T-helper 2 cell treated with Interferon-gamma antibody and Interleukin-4, amounts not matched to agents 5 μg/mL and 100 μg/mL, for 36 hours (primary cell): Measurements from ENCODE around the gene RAPGEF1.
A peak's percentile ranks its signal among the peaks of the same experiment; 100 is the strongest.

Experiments
- DNase-seq: peaks from one replicate; pipeline ENCODE4 v3.0.0; 2021; ENCODE audit warnings: low spot score
- H3K27ac Mint-ChIP-seq: one replicate; pipeline ENCODE4 v1.8.0; 2021; ENCODE audit warnings: mild to moderate bottlenecking, mixed read lengths
- H3K27me3 Mint-ChIP-seq: one replicate; pipeline ENCODE4 v1.8.0; 2021; ENCODE audit warnings: low read depth, mixed read lengths
- H3K36me3 Mint-ChIP-seq: one replicate; pipeline ENCODE4 v1.8.0; 2021; ENCODE audit warnings: low read depth, mixed read lengths
- H3K4me1 Mint-ChIP-seq: one replicate; pipeline ENCODE4 v1.8.0; 2021; ENCODE audit warnings: low read depth, mixed read lengths
- H3K4me3 Mint-ChIP-seq: one replicate; pipeline ENCODE4 v1.8.0; 2022; ENCODE audit warnings: mild to moderate bottlenecking, moderate library complexity, mixed read lengths
- H3K9me3 Mint-ChIP-seq: one replicate; pipeline ENCODE4 v1.8.0; 2021; ENCODE audit warnings: mixed read lengths

Gene RAPGEF1

DNA sequence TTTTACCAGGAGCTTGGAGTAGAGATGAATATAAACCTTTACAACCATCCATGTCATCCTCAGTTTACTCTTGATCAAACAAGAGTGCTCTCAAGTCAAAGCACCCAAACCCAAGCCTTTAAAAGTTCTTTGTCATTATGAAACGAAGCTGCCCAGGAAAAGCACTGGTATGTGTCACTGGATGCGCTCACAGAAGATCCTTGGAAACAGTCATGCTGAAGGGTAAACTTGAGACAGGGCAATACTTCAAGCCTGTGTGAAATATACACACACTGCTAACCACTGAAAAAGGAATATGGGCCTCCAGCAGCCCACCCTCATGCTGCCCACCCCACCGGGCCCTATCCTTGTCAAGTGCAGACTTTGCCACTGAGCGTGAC is 110.1 kb downstream of the RAPGEF1 start:
- Mint-ChIP-seq H3K36me3 (peaks cover 51% of the 10 kb centered on the region), H3K4me1 (peaks cover 27% of the 10 kb centered on the region), H3K4me3 (no peak overlapping the region), H3K27me3 (no peaks in the 10 kb centered on the region), H3K27ac (peak overlapping the region; percentile 84), H3K9me3 (no peaks in the 10 kb centered on the region)
- no peak for DNase-seq

DNA sequence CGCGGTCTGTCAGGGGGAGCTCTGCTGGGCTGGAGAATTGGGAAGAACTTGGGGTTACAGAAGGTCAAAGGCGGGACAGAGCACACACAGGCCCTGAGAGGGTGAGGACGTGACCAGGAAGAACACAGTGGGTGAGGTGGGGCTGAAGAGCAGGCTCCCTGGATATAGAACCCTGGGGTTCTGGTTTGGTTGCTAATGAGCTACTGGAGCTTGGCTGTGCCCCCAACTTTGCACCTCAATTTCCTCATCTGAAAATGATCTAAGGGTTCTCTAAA is 110.7 kb downstream of the RAPGEF1 start:
- peaks cover 54% of the 10 kb centered on the region for H3K36me3 Mint-ChIP-seq
- H3K4me3 Mint-ChIP-seq = no peak overlapping the region
- peak overlapping the region; percentile 84 for H3K27ac Mint-ChIP-seq
- DNase-seq = no peak
- no peaks in the 10 kb centered on the region for H3K9me3 Mint-ChIP-seq
- no peaks in the 10 kb centered on the region for H3K27me3 Mint-ChIP-seq
- peaks cover 27% of the 10 kb centered on the region for H3K4me1 Mint-ChIP-seq

DNA sequence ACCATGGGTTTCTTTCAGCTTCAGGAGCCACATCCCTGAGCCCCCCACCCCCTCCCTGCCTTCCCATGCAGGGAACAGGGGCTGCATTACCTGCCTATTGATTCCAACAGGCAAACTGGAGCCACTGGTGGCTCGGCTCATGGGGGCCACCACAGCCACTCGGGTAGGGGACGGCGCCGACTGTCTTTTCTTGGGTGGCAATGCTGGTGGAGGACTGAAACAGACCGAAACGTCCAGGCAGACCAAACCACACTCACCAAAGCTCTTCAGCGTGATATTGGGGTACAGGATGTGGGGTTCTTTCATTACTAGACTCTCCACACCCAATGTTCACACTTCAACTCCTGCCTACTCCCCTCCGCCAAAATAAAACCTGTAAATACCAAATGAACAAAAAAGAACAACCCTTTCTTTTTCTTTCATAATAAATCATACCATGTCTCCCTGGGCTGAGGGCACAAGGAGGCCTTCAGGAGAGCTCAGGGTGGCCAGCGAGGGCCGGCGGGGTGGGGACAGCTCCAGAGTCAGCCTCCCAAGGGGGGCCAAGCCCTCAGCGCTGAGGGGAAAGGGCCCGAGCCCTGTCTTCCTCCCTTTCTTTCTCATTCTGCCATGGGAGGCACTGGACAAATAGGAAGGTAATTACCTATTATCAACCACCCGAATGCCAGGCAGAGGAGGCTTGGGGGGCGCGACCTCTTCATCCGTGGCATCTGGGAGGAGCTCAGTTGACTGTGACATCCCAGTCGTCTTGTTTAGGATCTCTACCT is 111.2 kb downstream of the RAPGEF1 start:
- Mint-ChIP-seq H3K27me3 (no peaks in the 10 kb centered on the region), H3K9me3 (no peaks in the 10 kb centered on the region), H3K36me3 (peaks cover 52% of the 10 kb centered on the region), H3K27ac (peak overlapping the region; percentile 84), H3K4me1 (peaks cover 27% of the 10 kb centered on the region), H3K4me3 (no peak overlapping the region)
- no peak for DNase-seq

DNA sequence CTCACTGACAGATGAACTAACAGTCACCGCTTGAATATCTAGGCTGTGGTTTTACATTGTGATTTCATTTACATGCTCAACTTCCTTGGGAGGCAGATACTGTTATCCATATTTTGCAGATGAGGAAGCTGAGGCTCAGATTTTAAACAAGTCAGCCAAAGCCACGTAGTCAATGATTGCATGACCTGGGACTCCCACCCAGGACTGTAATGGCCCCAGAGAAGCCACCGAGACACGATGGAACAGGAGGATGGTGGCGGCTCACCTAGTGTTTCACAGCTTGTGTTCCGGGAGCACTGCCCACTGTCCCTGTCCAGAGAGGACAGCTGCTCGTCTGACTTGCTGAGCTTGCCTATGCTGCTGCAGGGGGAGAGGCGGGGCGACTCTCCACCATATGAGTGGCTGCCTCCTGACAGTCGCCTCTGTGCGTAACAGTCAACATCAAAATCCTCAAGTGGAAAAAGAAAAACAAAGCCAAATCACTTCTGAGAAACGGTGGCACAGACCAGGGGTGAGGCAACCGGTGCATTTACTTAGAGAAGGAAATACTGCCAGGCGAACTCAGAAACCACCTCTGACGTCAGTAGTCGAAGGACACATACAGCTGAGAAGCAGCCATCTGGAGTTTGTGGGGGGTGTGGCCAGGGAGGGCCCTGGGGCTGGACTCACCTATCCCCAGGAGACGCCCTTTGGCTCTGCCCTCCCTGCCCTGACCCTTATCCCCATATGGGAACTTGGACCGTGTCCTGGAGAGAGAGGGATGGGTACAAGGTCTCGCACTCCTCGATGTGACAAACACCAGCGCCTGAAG is 112.0 kb downstream of the RAPGEF1 start:
- peak; percentile 47 for DNase-seq
- Mint-ChIP-seq H3K4me3 (peak overlapping the region; percentile 56), H3K27ac (peak overlapping the region; percentile 89), H3K9me3 (no peaks in the 10 kb centered on the region), H3K27me3 (no peaks in the 10 kb centered on the region), H3K36me3 (peaks cover 56% of the 10 kb centered on the region), H3K4me1 (peaks cover 26% of the 10 kb centered on the region)

DNA sequence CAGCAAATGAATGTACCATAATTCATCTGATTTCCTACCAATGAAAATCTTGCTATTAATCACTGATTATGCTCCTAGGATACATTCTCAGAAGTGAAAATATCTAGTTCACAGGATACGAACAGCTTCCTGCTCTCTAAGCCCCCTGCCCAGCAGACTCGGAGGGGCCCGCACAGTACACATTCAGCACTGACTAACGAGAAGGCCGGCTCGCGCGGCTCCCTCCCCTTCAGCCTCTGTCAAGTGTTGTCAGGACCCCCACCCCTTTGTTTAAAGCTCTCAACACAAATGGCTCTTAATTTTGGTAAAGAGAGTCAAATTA is 112.6 kb downstream of the RAPGEF1 start:
- DNase-seq = no peak
- Mint-ChIP-seq H3K4me1 (peaks cover 25% of the 10 kb centered on the region), H3K36me3 (peaks cover 55% of the 10 kb centered on the region), H3K27me3 (no peaks in the 10 kb centered on the region), H3K27ac (peak overlapping the region; percentile 89), H3K4me3 (peak overlapping the region; percentile 56), H3K9me3 (no peaks in the 10 kb centered on the region)

DNA sequence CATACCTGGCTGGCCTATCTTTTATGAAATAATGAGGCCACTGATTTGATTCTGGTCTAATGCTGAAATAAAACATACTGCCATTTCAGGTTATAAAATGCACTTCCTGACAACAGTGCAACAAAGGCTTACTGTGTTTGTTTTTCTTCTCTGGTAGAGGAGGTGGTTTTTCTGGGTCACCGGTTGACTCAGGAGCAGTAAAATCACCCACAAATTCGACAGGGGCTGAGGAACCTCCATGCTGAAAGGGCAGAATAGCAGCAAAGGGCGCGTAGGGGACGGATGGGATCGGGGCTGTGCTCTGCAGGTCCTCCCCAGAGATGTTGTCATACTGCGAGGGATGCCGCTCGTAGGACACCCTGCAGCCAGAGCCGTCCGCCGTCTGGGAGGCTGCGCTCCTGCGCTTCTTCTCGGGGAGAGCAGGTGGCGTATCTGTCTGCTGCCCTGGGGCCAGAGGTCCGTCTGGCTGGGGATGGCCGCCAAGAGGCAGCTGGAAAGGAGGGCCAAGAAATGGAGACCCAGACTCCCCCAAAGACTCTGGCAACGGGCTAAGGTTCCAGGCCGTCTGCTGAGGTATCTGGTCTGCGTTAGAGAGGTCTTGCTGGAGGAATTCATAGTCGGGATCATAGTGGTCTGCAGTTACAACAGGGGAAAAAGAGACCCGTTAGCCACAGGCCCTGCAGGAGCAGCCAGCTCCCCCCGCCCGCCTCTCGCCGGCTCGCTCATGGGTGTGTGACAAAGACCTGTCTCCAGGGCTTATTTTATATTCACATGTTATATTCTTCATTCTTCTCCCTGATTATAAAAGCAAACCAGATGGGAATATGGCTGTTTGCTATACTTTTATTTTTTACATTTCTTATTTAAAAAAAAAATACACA is 113.8 kb downstream of the RAPGEF1 start:
- Mint-ChIP-seq H3K9me3 (no peaks in the 10 kb centered on the region), H3K36me3 (peaks cover 59% of the 10 kb centered on the region), H3K27me3 (no peaks in the 10 kb centered on the region), H3K27ac (peak overlapping the region; percentile 83), H3K4me3 (no peak overlapping the region), H3K4me1 (peaks cover 20% of the 10 kb centered on the region)
- no peak for DNase-seq

DNA sequence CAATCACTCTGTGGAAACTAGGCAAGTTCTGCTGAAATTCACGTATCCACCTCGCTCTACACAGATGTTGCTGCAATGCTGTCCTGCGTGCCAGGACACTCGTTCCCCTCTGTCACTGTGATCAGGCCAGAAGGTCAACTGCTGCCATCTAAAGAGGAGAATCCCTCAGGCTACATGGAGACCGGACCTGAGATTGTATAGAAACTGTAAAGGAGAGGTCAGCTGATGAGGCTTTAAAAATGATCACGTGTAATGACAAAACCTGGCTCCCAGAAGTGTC is 114.4 kb downstream of the RAPGEF1 start:
- Mint-ChIP-seq H3K36me3 (peaks cover 61% of the 10 kb centered on the region), H3K27ac (no peak overlapping the region), H3K9me3 (no peaks in the 10 kb centered on the region), H3K4me3 (no peak overlapping the region), H3K27me3 (no peaks in the 10 kb centered on the region), H3K4me1 (peaks cover 14% of the 10 kb centered on the region)
- no peak for DNase-seq

DNA sequence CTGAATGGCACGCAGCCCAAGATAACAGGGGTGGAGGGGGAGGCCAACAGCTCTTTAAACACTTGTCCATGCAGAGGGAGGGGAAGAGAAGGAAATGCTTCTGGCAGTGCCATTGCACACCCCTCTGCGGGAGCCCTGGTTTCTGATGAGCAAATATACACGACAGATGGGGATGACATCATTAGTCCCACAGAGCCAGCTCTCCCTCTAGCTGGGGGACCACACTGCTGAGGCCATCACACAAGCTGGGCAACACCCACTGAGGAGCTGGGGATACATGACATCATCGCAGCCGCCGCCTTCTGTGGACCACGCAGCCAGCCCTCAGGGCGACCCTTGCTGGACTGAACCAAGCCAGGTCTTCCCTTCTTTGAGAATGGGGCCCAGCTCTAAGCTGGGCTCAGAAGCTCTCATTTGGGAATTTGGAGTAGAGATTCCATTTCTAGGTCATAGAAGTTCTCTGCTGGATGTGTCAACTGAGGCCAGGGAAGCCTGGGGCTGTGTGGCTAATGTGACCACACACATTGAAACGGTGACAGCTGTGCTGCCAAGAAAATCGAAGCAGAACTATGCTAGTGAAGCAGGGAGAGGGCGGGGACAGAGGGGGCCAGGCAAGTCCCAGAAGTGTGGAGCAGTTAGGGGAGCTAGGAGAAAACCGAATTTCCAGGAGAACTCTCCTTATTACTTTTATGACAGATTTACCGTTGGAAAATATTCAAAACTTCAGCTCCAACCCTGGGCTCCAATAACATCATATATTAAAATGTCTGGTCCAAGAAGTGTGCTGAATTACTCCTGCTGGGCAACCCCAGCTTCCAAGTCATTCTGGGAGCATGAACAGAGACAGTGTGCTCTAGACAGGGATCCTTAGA is 115.0 kb downstream of the RAPGEF1 start:
- peaks cover 65% of the 10 kb centered on the region for H3K36me3 Mint-ChIP-seq
- no peak overlapping the region for H3K4me3 Mint-ChIP-seq
- DNase-seq = no peak
- no peaks in the 10 kb centered on the region for H3K27me3 Mint-ChIP-seq
- H3K9me3 Mint-ChIP-seq = no peaks in the 10 kb centered on the region
- peaks cover 11% of the 10 kb centered on the region for H3K4me1 Mint-ChIP-seq
- peak overlapping the region; percentile 47 for H3K27ac Mint-ChIP-seq

DNA sequence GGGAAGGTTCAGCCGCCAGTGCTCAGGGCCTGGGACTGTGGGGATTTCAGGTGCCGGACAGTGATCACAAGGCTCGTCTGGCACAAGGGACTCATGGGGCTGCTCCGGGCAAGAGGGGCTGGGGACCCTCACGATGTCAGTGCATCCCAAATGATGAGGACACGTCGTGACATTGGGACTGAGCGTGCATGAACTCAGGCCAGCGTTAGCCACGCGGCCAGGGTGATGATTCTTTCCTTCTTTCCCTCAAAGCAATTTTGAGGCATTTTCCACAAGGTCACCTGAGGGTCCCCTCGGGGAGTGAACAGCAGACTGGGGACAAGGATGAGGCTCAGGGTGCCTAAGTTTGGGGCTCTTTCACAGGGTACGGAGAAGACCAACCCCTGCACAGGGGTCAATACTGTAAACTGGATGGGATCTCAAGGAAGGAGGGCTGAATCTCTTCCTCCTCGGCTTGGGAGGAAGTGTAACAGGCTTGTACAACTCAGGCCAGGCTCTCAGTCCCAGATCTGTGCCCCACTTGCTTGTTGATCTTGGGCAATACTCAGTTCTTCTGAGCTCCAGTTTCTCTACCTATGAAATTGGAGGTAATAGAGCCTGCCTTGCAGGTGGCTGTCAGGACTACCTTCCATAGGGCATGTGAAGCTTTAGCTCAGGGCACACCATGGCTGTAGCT is 116.1 kb downstream of the RAPGEF1 start:
- peaks cover 68% of the 10 kb centered on the region for H3K36me3 Mint-ChIP-seq
- peaks cover 11% of the 10 kb centered on the region for H3K4me1 Mint-ChIP-seq

DNA sequence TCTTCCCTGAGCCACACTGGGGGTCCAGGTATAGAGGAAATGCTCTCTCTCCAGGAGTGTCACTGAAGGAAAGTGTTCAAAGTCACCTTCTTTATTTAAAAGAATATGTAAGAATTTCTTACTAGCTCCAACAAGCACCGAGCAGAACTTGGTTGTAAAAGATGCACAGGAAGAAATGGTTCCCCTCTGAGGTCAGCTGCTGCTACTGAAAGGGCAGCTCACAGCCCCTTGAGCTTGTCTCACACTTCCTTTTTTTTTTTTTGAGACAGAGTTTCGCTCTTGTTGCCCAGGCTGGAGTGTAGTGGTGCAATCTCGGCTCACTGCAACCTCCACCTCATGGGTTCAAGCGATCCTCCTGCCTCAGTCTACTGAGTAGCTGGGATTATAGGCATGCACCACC is 117.4 kb downstream of the RAPGEF1 start:
- Mint-ChIP-seq H3K4me1 (peaks cover 4% of the 10 kb centered on the region), H3K36me3 (peaks cover 69% of the 10 kb centered on the region), H3K27me3 (no peaks in the 10 kb centered on the region), H3K4me3 (no peak overlapping the region), H3K9me3 (no peaks in the 10 kb centered on the region), H3K27ac (no peak overlapping the region)
- DNase-seq = no peak

More for the DNA sequence above, 116.1 kb downstream of the RAPGEF1 start:
- no peak for DNase-seq
- no peaks in the 10 kb centered on the region for H3K27me3 Mint-ChIP-seq
- H3K4me3 Mint-ChIP-seq = no peak overlapping the region
- no peaks in the 10 kb centered on the region for H3K9me3 Mint-ChIP-seq
- peak overlapping the region; percentile 15 for H3K27ac Mint-ChIP-seq

DNA sequence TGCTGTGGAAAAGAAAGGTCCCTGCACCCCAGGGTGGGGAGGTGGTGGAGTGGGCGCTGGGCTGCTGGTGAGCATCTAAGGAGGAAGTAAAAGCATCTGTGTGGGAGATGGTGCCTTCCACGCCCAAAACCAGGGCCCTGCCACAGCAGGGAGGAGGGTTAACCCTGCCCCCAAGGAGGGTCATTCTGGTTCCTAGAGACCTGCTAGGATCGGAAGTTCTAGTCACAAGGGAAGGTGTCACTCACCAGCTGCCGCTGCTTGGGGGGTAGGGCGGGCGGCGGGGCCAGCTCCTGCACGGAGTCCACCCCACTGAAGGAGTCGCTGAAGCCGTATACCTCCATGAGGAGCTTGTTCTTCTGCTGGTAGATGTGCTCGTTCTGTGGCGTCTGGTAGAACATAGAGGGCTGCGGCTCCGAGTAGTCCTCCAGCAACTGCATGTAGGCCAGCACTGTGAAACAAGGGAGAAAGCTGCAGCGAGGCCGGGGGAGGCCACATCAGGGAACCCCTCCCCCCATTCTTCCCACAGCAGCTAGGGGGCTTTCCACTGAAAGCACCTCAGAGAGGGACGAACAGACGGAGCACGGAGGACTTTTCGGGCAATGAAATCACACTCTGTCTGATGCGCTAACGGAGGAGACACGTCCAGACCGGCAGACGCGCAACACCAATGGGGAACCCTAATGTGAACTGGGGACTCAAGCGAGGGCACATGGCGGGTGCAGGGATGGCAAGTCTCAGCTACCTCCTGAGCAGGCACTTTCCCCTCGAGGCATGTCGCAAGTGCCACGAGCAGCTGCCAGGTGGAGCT is 118.1 kb downstream of the RAPGEF1 start:
- Mint-ChIP-seq H3K27me3 (no peaks in the 10 kb centered on the region), H3K27ac (peak overlapping the region; percentile 51), H3K4me3 (no peak overlapping the region), H3K9me3 (no peaks in the 10 kb centered on the region), H3K36me3 (peaks cover 72% of the 10 kb centered on the region), H3K4me1 (no peaks in the 10 kb centered on the region)
- no peak for DNase-seq

DNA sequence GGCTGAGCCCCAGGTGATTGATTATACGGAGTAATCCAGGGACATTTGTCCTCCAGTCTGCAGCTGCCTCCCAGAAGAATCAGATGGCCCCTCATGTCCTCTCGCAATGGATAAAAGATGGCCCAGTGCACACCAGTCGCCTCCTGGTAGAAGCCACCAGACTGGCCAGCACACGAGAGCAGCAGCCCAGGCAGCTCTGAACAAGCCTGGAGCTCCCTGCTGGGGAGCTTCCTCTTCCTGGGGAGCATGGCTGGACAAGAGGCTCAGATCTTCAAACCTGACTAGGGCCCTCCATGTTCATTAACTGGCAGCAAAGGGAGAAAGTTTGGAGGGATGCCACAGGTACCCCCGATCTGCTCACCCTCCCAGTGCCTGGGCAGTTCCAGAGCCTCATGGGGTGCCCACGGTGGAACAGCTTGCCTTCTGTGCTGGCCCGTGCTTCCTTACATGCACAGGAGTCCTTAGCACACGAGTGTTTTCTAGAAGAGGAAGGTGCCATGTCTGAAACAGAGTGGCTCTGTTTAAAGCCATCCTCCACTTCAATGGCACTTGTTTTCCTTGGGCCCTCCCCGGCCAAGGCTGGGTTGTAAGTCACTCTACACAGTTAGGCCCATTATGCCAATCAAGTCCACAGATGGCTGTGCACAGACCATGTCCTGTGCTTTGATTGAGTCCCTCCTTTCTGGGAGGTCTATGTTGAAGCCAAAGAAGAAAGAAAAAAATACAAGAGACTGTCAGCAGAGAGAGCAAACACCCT is 118.9 kb downstream of the RAPGEF1 start:
- no peak overlapping the region for H3K4me3 Mint-ChIP-seq
- H3K9me3 Mint-ChIP-seq = no peaks in the 10 kb centered on the region
- no peaks in the 10 kb centered on the region for H3K4me1 Mint-ChIP-seq
- peaks cover 74% of the 10 kb centered on the region for H3K36me3 Mint-ChIP-seq
- DNase-seq = no peak
- peak overlapping the region; percentile 51 for H3K27ac Mint-ChIP-seq
- H3K27me3 Mint-ChIP-seq = no peaks in the 10 kb centered on the region
